Subcutaneous abdominal adipose tissue (tissue), 5 donors: ENCODE measurements around the gene SLC4A8.

Source experiments
- H3K27ac ChIP-seq: one replicate; pipeline ENCODE4 v1.7.0; 2013; ENCODE audit warnings: low read depth, mild to moderate bottlenecking, inconsistent platforms, low read length, moderate library complexity
- H3K27me3 ChIP-seq, 5 donors: one replicate each; pipeline ENCODE4 v1.7.0; 2013; ENCODE audit warnings: low read length in 5 of 5, inconsistent platforms in 1 of 5; ENCODE audit not compliant: control insufficient read depth in 5 of 5, insufficient read depth in 4 of 5
- H3K36me3 ChIP-seq, 5 donors: one replicate each; pipeline ENCODE4 v1.7.0; 2013; ENCODE audit warnings: low read length in 5 of 5; ENCODE audit not compliant: control insufficient read depth in 5 of 5, insufficient read depth in 5 of 5
- H3K4me1 ChIP-seq, 5 donors: one replicate each; pipeline ENCODE4 v1.7.0; 2013; ENCODE audit warnings: low read length in 5 of 5, mild to moderate bottlenecking in 3 of 5, moderate library complexity in 1 of 5; ENCODE audit not compliant: control insufficient read depth in 5 of 5, insufficient read depth in 5 of 5
- H3K4me3 ChIP-seq, 5 donors: one replicate each; pipeline ENCODE4 v1.7.0; 2013; ENCODE audit warnings: low read length in 5 of 5, low read depth in 1 of 5
- H3K9ac ChIP-seq, 5 donors: one replicate each; pipeline ENCODE4 v1.7.0; 2013; ENCODE audit warnings: low read length in 5 of 5, mild to moderate bottlenecking in 4 of 5, moderate library complexity in 3 of 5
- H3K9me3 ChIP-seq, 5 donors: one replicate each; pipeline ENCODE4 v1.7.0; 2013; ENCODE audit warnings: low read length in 5 of 5; ENCODE audit not compliant: control insufficient read depth in 5 of 5
- donor health status: healthy.
- donor health status: healthy.
- donor health status: healthy.
- donor health status: healthy.
- donor health status: healthy.

The SLC4A8 gene

GRCh38 chr12:51547606-51548005 is 123.0 kb downstream of the SLC4A8 start:
- Histone ChIP-seq H3K9ac (no peak overlapping the region), H3K4me1 (no peaks in the 10 kb centered on the region), H3K9me3 (no peaks in the 10 kb centered on the region), H3K27me3 (peaks cover 0 to 7% (median 3%) of the 10 kb centered on the region in 5 donors), H3K36me3 (no peaks in the 10 kb centered on the region), H3K4me3 (no peak overlapping the region), H3K27ac (no peak overlapping the region)

GRCh38 chr12:51548241-51548640 is 123.6 kb downstream of the SLC4A8 start:
- H3K9ac ChIP-seq, result no peak overlapping the region
- H3K27ac ChIP-seq, result no peak overlapping the region
- H3K4me3 ChIP-seq, result no peak overlapping the region
- peaks cover 0 to 7% (median 3%) of the 10 kb centered on the region in 5 donors for H3K27me3 ChIP-seq
- H3K9me3 ChIP-seq, result no peaks in the 10 kb centered on the region
- H3K36me3 ChIP-seq, result no peaks in the 10 kb centered on the region
- no peaks in the 10 kb centered on the region for H3K4me1 ChIP-seq

GRCh38 chr12:51549637-51550036 is 125.0 kb downstream of the SLC4A8 start:
- no peak overlapping the region for H3K27ac ChIP-seq
- no peak overlapping the region for H3K9ac ChIP-seq
- H3K9me3 ChIP-seq, result peaks cover 0 to 5% (median 0%) of the 10 kb centered on the region in 5 donors
- H3K27me3 ChIP-seq, result peaks cover 0 to 6% (median 3%) of the 10 kb centered on the region in 5 donors
- no peaks in the 10 kb centered on the region for H3K36me3 ChIP-seq
- H3K4me1 ChIP-seq, result no peaks in the 10 kb centered on the region
- H3K4me3 ChIP-seq, result no peak overlapping the region
